NB4 (cell line): Measurements from ENCODE around the gene ANKRD28.
"Not testable (repeated sequence)": the region's sequence is repeated elsewhere in the genome, so short reads cannot be mapped to it uniquely, and the experiment has no call there.

Experiments
- DNase-seq: peaks from one replicate; pipeline ENCODE4 v3.0.0; 2010; ENCODE audit warnings: low read depth
- H3K4me3 ChIP-seq: one replicate; pipeline ENCODE4 v1.5.1; 2011; ENCODE audit warnings: mild to moderate bottlenecking, low read depth, low read length, moderate library complexity
- CTCF ChIP-seq: IDR thresholded peaks from one replicate; pipeline ENCODE4 v1.5.1; 2012; ENCODE audit warnings: low read depth, low read length
- MAX ChIP-seq: IDR thresholded peaks from 2 replicates; pipeline ENCODE4 v1.6.1; 2011; ENCODE audit warnings: low read depth, low read length
- MYC ChIP-seq: IDR thresholded peaks from 2 replicates; pipeline ENCODE4 v1.6.1; 2011; ENCODE audit warnings: low read depth, low read length
- POLR2A ChIP-seq: IDR thresholded peaks from 2 replicates; pipeline ENCODE4 v1.6.1; 2011; ENCODE audit warnings: mild to moderate bottlenecking; ENCODE audit not compliant: insufficient read length; ENCODE audit errors: extremely low read depth

ANKRD28 gene

DNA sequence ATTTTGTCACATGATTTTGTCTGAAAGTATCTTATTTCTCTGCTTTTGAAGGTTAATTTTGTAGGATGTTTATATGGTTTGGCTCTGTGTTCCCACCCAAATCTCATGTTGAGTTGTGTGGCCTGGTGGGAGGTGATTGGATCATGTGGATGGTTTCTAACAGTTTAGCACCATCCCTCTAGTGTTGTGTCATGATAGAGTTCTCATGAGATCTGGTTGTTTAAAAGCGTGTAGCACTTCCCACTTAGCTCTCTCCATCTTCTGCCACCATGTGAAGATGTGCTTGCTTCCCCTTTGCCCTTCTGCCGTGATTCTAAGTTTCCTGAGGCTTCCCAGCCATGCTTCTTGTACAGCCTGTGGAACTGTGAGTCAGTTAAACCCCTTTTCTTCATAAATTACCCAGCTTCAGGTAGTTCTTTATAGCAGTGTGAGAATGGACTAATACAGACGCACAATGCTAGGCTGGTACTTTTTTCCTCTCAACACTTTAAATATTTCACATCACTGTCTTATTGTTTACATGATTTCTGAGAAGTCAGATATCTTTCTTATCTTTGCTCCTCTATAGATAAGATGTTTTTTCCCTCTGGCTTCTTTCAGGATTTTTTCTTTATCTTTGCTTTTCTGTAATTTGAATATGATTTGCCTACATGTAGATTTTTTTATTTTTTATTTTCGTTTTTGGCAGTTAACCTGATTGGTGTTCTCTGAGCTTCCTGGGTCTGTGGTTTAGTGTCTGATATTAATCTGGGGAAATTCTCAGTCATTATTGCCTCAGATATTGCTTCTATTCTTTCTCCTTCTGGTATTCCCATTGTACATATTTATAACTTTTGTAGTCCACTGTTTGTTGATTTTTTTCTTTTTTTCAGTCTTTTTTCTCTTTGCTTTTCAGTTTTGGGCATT, 174.0 kb downstream of the ANKRD28 start:
- no peak for TF ChIP-seq MAX
- TF ChIP-seq MYC = no peak
- no peak for TF ChIP-seq CTCF
- no peak for TF ChIP-seq POLR2A
- H3K4me3 ChIP-seq = no peak overlapping the region
- DNase-seq = no peak

GRCh38 chr3:15619659-15620464, 177.9 kb downstream of the ANKRD28 start:
- H3K4me3 ChIP-seq, DNase-seq: not testable (repeated sequence)
